ENCODE results near the gene SAFB2.

DNA sequence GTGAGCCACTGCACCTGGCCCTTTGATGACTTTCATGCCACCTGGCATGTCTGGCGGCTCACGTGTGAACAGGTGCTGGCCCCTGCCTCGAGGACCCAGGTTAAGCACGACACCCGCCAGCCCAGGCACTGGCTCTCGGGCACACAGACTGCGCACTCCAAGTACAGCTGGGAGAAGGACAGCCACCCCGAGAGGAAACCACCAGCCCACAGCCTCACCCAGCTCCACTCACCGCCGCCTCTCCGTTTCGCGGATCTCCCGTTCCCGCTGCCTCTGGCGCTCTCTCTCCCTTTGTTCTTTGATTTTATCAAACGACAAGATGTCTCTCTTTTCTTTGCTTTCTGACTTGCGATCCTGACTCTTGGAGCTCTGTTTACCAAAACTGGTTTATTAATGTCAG is 27.4 kb downstream of the SAFB2 start:
- TF ChIP-seq, protein P1, sequence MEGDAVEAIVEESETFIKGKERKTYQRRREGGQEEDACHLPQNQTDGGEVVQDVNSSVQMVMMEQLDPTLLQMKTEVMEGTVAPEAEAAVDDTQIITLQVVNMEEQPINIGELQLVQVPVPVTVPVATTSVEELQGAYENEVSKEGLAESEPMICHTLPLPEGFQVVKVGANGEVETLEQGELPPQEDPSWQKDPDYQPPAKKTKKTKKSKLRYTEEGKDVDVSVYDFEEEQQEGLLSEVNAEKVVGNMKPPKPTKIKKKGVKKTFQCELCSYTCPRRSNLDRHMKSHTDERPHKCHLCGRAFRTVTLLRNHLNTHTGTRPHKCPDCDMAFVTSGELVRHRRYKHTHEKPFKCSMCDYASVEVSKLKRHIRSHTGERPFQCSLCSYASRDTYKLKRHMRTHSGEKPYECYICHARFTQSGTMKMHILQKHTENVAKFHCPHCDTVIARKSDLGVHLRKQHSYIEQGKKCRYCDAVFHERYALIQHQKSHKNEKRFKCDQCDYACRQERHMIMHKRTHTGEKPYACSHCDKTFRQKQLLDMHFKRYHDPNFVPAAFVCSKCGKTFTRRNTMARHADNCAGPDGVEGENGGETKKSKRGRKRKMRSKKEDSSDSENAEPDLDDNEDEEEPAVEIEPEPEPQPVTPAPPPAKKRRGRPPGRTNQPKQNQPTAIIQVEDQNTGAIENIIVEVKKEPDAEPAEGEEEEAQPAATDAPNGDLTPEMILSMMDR (IDR thresholded peaks at IDR 0.05; ENCODE audit: low read length): no peak
- TF ChIP-seq EZH2 (IDR thresholded peaks at IDR 0.05; ENCODE audit: borderline replicate concordance, low read length): no peak
